Measurements from ENCODE around the gene BNIP3.

Gene BNIP3

GRCh38 chr10:131998845-131999681 lies 17.3 kb upstream of the BNIP3 start:
- H3K4me1 ChIP-seq (ENCODE audit: insufficient read depth, low read length): no peaks in the 10 kb centered on the region
- no peaks in the 10 kb centered on the region for H3K27me3 ChIP-seq (ENCODE audit: insufficient read depth, low read length, poor library complexity)
- no peaks in the 10 kb centered on the region for H3K79me2 ChIP-seq (ENCODE audit: insufficient read depth, low read length)
- ATAC-seq (ENCODE audit: insufficient read depth, low read depth) (no peak), DNase-seq (no peak)
- no peak overlapping the region for H3K4me3 ChIP-seq (ENCODE audit: low read depth in 1 of 2, low read length in 2 of 2)
- H3K9ac ChIP-seq (ENCODE audit: low read depth, low read length): no peak overlapping the region
- no peak overlapping the region for H3K27ac ChIP-seq (ENCODE audit: low read length)
- no peaks in the 10 kb centered on the region for H3K9me3 ChIP-seq (ENCODE audit: insufficient read depth, low read length, severe bottlenecking)
- TF ChIP-seq, protein P1, sequence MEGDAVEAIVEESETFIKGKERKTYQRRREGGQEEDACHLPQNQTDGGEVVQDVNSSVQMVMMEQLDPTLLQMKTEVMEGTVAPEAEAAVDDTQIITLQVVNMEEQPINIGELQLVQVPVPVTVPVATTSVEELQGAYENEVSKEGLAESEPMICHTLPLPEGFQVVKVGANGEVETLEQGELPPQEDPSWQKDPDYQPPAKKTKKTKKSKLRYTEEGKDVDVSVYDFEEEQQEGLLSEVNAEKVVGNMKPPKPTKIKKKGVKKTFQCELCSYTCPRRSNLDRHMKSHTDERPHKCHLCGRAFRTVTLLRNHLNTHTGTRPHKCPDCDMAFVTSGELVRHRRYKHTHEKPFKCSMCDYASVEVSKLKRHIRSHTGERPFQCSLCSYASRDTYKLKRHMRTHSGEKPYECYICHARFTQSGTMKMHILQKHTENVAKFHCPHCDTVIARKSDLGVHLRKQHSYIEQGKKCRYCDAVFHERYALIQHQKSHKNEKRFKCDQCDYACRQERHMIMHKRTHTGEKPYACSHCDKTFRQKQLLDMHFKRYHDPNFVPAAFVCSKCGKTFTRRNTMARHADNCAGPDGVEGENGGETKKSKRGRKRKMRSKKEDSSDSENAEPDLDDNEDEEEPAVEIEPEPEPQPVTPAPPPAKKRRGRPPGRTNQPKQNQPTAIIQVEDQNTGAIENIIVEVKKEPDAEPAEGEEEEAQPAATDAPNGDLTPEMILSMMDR (IDR thresholded peaks at IDR 0.05; ENCODE audit: borderline replicate concordance, extremely low read depth, low read length, poor library complexity, severe bottlenecking): no peak
- no peak for TF ChIP-seq EZH2 (IDR thresholded peaks at IDR 0.05; ENCODE audit: borderline replicate concordance, low read depth, low read length, severe bottlenecking)
- no peaks in the 10 kb centered on the region for H3K36me3 ChIP-seq (ENCODE audit: insufficient read depth, low read length)
- no peaks in the 10 kb centered on the region for H4K20me1 ChIP-seq (ENCODE audit: insufficient read depth, low read length)
- H2AFZ ChIP-seq (ENCODE audit: low read depth, low read length): no peak overlapping the region
- H3K4me2 ChIP-seq (ENCODE audit: insufficient read depth, low read length): no peak overlapping the region

DNA sequence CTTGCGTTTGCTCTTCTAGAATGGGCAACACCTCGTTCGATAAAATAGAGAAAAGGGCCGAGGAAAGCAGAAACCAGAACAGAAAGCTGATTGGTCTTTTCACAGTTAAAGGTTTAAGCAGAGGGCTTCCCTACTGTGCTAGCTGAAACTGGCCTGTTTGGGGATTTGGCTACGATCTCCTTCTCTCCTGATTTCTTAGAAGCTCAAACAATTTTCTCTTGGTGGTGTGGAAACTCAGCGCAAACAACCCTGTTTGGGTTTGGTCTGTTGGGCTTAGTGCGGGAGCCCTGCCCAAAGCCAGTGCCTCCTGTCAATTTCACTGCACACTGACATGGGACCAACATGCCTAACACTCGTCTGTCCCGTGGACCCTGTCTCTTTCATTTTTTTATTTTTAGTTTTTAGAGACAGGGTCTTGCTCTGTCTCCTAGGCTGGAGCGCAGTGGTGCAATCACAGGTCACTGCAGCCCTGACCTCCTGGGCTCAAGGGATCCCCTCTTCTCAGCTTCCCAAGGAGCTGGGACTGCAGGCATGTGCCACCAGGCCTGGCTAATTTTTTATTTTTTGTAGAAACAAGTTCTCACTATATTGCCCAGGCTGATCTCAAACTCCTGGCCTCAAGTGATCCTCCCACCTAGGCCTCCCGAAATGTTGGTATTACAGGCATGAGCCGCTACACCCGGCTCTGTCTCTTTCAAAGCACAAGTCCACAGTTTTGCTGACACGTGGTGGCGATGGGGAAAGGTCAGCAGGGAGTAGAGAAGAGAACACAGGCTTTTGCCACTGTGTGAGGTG lies 16.5 kb upstream of the BNIP3 start:
- Histone ChIP-seq H3K9me3 (ENCODE audit: insufficient read depth, low read length, severe bottlenecking) (no peaks in the 10 kb centered on the region), H3K27ac (ENCODE audit: low read length) (no peak overlapping the region), H3K79me2 (ENCODE audit: insufficient read depth, low read length) (no peaks in the 10 kb centered on the region), H3K4me2 (ENCODE audit: insufficient read depth, low read length) (no peak overlapping the region), H2AFZ (ENCODE audit: low read depth, low read length) (no peak overlapping the region), H3K4me1 (ENCODE audit: insufficient read depth, low read length) (no peaks in the 10 kb centered on the region), H3K9ac (ENCODE audit: low read depth, low read length) (no peak overlapping the region), H3K4me3 (ENCODE audit: low read depth in 1 of 2, low read length in 2 of 2) (no peak overlapping the region), H3K36me3 (ENCODE audit: insufficient read depth, low read length) (no peaks in the 10 kb centered on the region), H3K27me3 (ENCODE audit: insufficient read depth, low read length, poor library complexity) (no peaks in the 10 kb centered on the region), H4K20me1 (ENCODE audit: insufficient read depth, low read length) (no peaks in the 10 kb centered on the region)
- no peak for ATAC-seq (ENCODE audit: insufficient read depth, low read depth)
- no peak for DNase-seq
- TF ChIP-seq, protein P1 (IDR thresholded peaks at IDR 0.05; ENCODE audit: borderline replicate concordance, extremely low read depth, low read length, poor library complexity, severe bottlenecking): no peak
- TF ChIP-seq EZH2 (IDR thresholded peaks at IDR 0.05; ENCODE audit: borderline replicate concordance, low read depth, low read length, severe bottlenecking): no peak

- Histone ChIP-seq H3K9me3 (ENCODE audit: insufficient read depth, low read length, severe bottlenecking) (no peaks in the 10 kb centered on the region), H3K79me2 (ENCODE audit: insufficient read depth, low read length) (no peaks in the 10 kb centered on the region), H3K4me3 (ENCODE audit: low read depth in 1 of 2, low read length in 2 of 2) (no peak overlapping the region), H3K27ac (ENCODE audit: low read length) (no peak overlapping the region), H4K20me1 (ENCODE audit: insufficient read depth, low read length) (no peaks in the 10 kb centered on the region), H3K9ac (ENCODE audit: low read depth, low read length) (no peak overlapping the region), H3K27me3 (ENCODE audit: insufficient read depth, low read length, poor library complexity) (no peaks in the 10 kb centered on the region), H3K36me3 (ENCODE audit: insufficient read depth, low read length) (no peaks in the 10 kb centered on the region), H2AFZ (ENCODE audit: low read depth, low read length) (no peak overlapping the region), H3K4me1 (ENCODE audit: insufficient read depth, low read length) (no peaks in the 10 kb centered on the region), H3K4me2 (ENCODE audit: insufficient read depth, low read length) (no peak overlapping the region)
- DNase-seq (no peak), ATAC-seq (ENCODE audit: insufficient read depth, low read depth) (no peak)
- no peak for TF ChIP-seq EZH2 (IDR thresholded peaks at IDR 0.05; ENCODE audit: borderline replicate concordance, low read depth, low read length, severe bottlenecking)
- TF ChIP-seq, protein P1 (IDR thresholded peaks at IDR 0.05; ENCODE audit: borderline replicate concordance, extremely low read depth, low read length, poor library complexity, severe bottlenecking): no peak
Observed at GRCh38 chr10:131997366-131998049, 15.8 kb upstream of the BNIP3 start.
